ENCODE results near the gene ENOX1. TPM values are rescaled to one million over a fixed set of nuclear protein-coding genes. Genes with fewer than 3 reads are reported as not detected.

Gene ENOX1
- total and polyA plus RNA-seq, 2 of the 13 experiments (the other 11 are each of a cell fraction or from before 2014, with no cell fraction given), result not detected

DNA sequence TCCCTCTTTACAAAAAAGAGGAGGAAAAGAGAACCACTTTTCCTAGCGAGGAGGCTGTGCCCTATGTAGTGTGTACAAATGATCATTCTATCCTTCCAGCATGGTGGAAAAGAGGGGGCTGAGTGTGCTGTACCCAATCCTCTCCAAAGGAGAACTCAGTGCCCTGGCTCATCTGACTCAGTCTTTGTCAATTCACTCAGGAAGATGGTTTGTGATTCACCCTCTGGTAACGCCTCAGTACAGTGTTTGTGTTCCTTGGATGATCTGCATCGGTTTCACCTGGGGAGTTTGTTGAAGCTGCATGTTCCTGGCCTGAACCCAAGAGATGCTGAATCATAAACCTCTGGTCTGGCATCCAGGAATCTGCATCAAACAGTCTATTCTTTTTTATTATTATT, 18.3 kb upstream of the ENOX1 start (continued):
- TF ChIP-seq, protein P1, sequence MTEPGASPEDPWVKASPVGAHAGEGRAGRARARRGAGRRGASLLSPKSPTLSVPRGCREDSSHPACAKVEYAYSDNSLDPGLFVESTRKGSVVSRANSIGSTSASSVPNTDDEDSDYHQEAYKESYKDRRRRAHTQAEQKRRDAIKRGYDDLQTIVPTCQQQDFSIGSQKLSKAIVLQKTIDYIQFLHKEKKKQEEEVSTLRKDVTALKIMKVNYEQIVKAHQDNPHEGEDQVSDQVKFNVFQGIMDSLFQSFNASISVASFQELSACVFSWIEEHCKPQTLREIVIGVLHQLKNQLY (CRISPR knock-in tag; IDR thresholded peaks at IDR 0.05), result no peak
- TF ChIP-seq FOXO1 (CRISPR knock-in tag; IDR thresholded peaks at IDR 0.05) (no peak), DNMT1 (CRISPR knock-in tag; IDR thresholded peaks at IDR 0.05) (no peak), KAT8 (CRISPR knock-in tag; IDR thresholded peaks at IDR 0.05) (no peak), ZNF513 (CRISPR knock-in tag; conservative IDR thresholded peaks at IDR 0.05) (no peak)

DNA sequence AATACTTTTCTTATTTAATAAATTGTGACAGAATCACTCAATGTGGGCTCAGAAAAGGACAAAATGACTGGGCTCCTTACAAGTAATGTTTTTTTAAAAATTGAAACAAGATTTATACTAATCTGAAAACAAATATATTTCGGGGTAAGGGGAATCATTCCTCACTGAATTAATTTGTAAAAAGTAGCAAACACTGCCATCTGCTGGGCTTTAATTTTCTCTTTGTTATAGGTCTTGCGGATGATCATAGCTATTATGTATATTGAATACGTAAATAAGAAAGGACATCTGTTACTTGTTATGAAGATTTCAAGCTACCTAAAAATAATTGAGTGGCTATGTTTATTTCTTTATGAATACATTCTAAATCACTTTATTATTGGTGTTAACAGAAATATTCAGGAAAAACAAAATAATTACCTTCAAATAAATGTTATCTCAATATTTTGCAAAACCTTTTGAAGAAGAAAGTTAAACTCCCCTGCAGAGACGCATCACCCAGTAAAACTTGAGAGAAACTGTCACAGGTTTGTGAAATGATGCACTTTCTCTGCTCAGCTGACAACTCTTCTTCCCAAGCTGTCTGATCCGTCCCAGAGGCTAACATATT, 17.8 kb upstream of the ENOX1 start:
- ChIA-PET POLR2A (no interaction called here), CTCF (ENCODE audit: low intra/inter-chr PET ratio, low total read pairs) (interaction anchor here (0.8 to 1.8 kb wide), 3 partner anchors 719 to 1210 kb away, joined by 3 to 15 read pairs (median 10); no protein-coding TSS in a partner anchor)
- Histone ChIP-seq H4K20me1 (ENCODE audit: insufficient read depth, low read length) (no peaks in the 10 kb centered on the region), H2AFZ (ENCODE audit: low read length) (no peak overlapping the region), H3K4me3 (replicated peaks in 1 of 3; ENCODE audit: insufficient read depth in 1 of 3, low read depth in 2 of 3, low read length in 3 of 3) (no peak overlapping the region), H3K4me1 (ENCODE audit: insufficient read depth, low read length) (no peaks in the 10 kb centered on the region), H3K27me3 (ENCODE audit: control insufficient read depth in 1 of 2, insufficient read depth in 2 of 2, low read length in 2 of 2) (no peaks in the 10 kb centered on the region), H3K36me3 (replicated peaks in 1 of 2; ENCODE audit: control insufficient read depth in 1 of 2, insufficient read depth in 2 of 2, low read length in 2 of 2) (no peaks in the 10 kb centered on the region), H3K27ac (ENCODE audit: extremely low read length, insufficient read depth, low read length) (no peak overlapping the region), H3K4me2 (ENCODE audit: low read depth, low read length) (no peak overlapping the region), H3K79me2 (ENCODE audit: insufficient read depth, low read length) (no peaks in the 10 kb centered on the region), H3K9ac (ENCODE audit: insufficient read depth, low read depth, low read length) (no peak overlapping the region), H3K9me3 (ENCODE audit: low read length) (no peaks in the 10 kb centered on the region)
- FAIRE-seq (peak; percentile 50), DNase-seq (ENCODE audit: low spot score) (peak; percentile 39), ATAC-seq (peak; percentile 54)
- no TSS peak for BruUV-seq (replicated peaks)
- intact Hi-C loops (cut with micrococcal nuclease; ENCODE audit: unreplicated experiment) (loop anchor here (1.0 kb wide), 2 partner anchors 835 to 1209 kb away; no protein-coding TSS in a partner anchor), in situ Hi-C loops (cut with HindIII; ENCODE audit: extremely low pct_ligation_motif_present, low pct_unique_long_range_greater_than_20kb) (loop anchor here (25.0 kb wide), 1 partner anchor 842 kb away; no protein-coding TSS in a partner anchor)
- WGBS (ENCODE audit: low lambda C conversion rate), result 11% methylated on average over 5 of the region's 5 CpGs
- TF ChIP-seq BORCS8-MEF2B (CRISPR knock-in tag; IDR thresholded peaks at IDR 0.05), result no peak
- TF ChIP-seq HMG20A (CRISPR knock-in tag; IDR thresholded peaks at IDR 0.05; ENCODE audit: borderline replicate concordance), result no peak
- TF ChIP-seq MYNN (CRISPR knock-in tag; IDR thresholded peaks at IDR 0.05; ENCODE audit: low read depth), result no peak
- TF ChIP-seq STAG1 (CRISPR knock-in tag; IDR thresholded peaks at IDR 0.05), result peak; percentile 62
- TF ChIP-seq, protein P2, sequence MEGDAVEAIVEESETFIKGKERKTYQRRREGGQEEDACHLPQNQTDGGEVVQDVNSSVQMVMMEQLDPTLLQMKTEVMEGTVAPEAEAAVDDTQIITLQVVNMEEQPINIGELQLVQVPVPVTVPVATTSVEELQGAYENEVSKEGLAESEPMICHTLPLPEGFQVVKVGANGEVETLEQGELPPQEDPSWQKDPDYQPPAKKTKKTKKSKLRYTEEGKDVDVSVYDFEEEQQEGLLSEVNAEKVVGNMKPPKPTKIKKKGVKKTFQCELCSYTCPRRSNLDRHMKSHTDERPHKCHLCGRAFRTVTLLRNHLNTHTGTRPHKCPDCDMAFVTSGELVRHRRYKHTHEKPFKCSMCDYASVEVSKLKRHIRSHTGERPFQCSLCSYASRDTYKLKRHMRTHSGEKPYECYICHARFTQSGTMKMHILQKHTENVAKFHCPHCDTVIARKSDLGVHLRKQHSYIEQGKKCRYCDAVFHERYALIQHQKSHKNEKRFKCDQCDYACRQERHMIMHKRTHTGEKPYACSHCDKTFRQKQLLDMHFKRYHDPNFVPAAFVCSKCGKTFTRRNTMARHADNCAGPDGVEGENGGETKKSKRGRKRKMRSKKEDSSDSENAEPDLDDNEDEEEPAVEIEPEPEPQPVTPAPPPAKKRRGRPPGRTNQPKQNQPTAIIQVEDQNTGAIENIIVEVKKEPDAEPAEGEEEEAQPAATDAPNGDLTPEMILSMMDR (CRISPR knock-in tag; IDR thresholded peaks at IDR 0.05), result peak; percentile 42
- peak; percentile 40 for TF ChIP-seq SMC3 (IDR thresholded peaks at IDR 0.05; ENCODE audit: low read length)
- no peak for TF ChIP-seq REST (IDR thresholded peaks at IDR 0.05; ENCODE audit: borderline replicate concordance in 1 of 2, low read depth in 1 of 2, low read length in 2 of 2)
- TF ChIP-seq TFDP2 (CRISPR knock-in tag; IDR thresholded peaks at IDR 0.05), result no peak
- no peak for TF ChIP-seq ZNF619 (CRISPR knock-in tag; IDR thresholded peaks at IDR 0.05)

All from HepG2 (cell line).